Measurements from ENCODE around the gene CRYBA1.
"Not testable (repeated sequence)": the region's sequence is repeated elsewhere in the genome, so short reads cannot be mapped to it uniquely, and the experiment has no call there.

The CRYBA1 gene

GRCh38 chr17:29238133-29238850, 8.4 kb upstream of the CRYBA1 start:
- DNase-seq = no peak

- DNase-seq = no peak
Observed at GRCh38 chr17:29240477-29240876, 6.2 kb upstream of the CRYBA1 start.

- no peak for DNase-seq
Observed at GRCh38 chr17:29240968-29241963, 5.4 kb upstream of the CRYBA1 start.

- DNase-seq = no peak
Observed at GRCh38 chr17:29242051-29242450, 4.6 kb upstream of the CRYBA1 start.

- DNase-seq = no peak
Observed at GRCh38 chr17:29242790-29243189, 3.9 kb upstream of the CRYBA1 start.

GRCh38 chr17:29243792-29244191, 2.9 kb upstream of the CRYBA1 start:
- DNase-seq = no peak

- DNase-seq = no peak
Observed at GRCh38 chr17:29245401-29245800, 1.3 kb upstream of the CRYBA1 start.

- no peak for DNase-seq
Observed at GRCh38 chr17:29247219-29247618, 560 bp downstream of the CRYBA1 start.

- no peak for DNase-seq
Observed at GRCh38 chr17:29248845-29249244, 2.2 kb downstream of the CRYBA1 start.

- DNase-seq = no peak
Observed at GRCh38 chr17:29250666-29251065, 4.0 kb downstream of the CRYBA1 start.

- no peak for DNase-seq
Observed at GRCh38 chr17:29251184-29251583, 4.5 kb downstream of the CRYBA1 start.

- no peak for DNase-seq
Observed at GRCh38 chr17:29252101-29252791, 5.6 kb downstream of the CRYBA1 start.

- DNase-seq = no peak
Observed at GRCh38 chr17:29253037-29253436, 6.4 kb downstream of the CRYBA1 start.

GRCh38 chr17:29255926-29256522, 9.4 kb downstream of the CRYBA1 start:
- DNase-seq = no peak

- no peak for DNase-seq
Observed at GRCh38 chr17:29256735-29257466, 10.2 kb downstream of the CRYBA1 start.

GRCh38 chr17:29257756-29258155, 11.1 kb downstream of the CRYBA1 start:
- no peak for DNase-seq

- no peak for DNase-seq
Observed at GRCh38 chr17:29263916-29264315, 17.3 kb downstream of the CRYBA1 start.

GRCh38 chr17:29271980-29272379, 25.3 kb downstream of the CRYBA1 start:
- DNase-seq = not testable (repeated sequence)

- no peak for DNase-seq
Observed at GRCh38 chr17:29273924-29274323, 27.3 kb downstream of the CRYBA1 start.

GRCh38 chr17:29278692-29279091, 32.0 kb downstream of the CRYBA1 start:
- no peak for DNase-seq

GRCh38 chr17:29279397-29280070, 32.9 kb downstream of the CRYBA1 start:
- no peak for DNase-seq

- no peak for DNase-seq
Observed at GRCh38 chr17:29283496-29283895, 36.8 kb downstream of the CRYBA1 start.

Measured in activated T-cell treated with anti-CD3 and anti-CD28 coated beads for 4 hours (primary cell).